ENCODE data around the gene SAT2. TPM values are rescaled to one million over a fixed set of nuclear protein-coding genes. Genes with fewer than 3 reads are reported as not detected.

SAT2 gene
- total RNA-seq, 2 experiments from 2014 or later: 15.9 to 22.2 TPM

DNA sequence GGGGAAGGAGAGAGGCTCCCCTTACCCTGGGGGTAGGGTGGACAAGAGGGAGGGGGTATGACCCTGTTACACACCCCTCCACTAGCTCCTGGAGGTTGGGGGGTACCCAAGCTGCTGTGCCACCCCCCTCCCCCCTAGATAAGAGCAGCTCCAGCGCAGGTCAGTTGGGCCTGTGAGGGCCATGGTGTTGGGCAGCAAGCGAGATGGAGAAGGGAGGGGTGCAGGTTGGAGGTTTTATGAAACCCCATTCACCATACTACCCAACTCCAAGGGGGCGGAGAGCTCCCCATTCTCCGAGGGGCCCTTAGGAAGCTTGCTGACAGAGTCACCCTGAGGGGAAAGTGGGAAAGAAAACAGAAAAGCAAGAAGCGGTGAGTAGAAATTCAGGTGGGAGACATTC, 36.0 kb downstream of the SAT2 start:
- no peak overlapping the region for H3K4me3 Mint-ChIP-seq
- peaks cover 5% of the 10 kb centered on the region for H3K4me1 Mint-ChIP-seq
- POLR2A ChIA-PET: no interaction called here
- ATAC-seq (no peak), DNase-seq (no peak)
- no peak overlapping the region for H3K27ac Mint-ChIP-seq
- intact Hi-C loops (cut with DNase I, micrococcal nuclease): no loop called here
- H3K9me3 Mint-ChIP-seq (ENCODE audit: low read depth): no peaks in the 10 kb centered on the region
- H3K36me3 Mint-ChIP-seq (ENCODE audit: low read depth): peaks cover 50% of the 10 kb centered on the region
- H3K27me3 Mint-ChIP-seq: no peaks in the 10 kb centered on the region
- CTCF ChIA-PET: interaction anchor here (1.3 kb wide), 1 partner anchor 31 kb away, joined by 4 read pairs; no protein-coding TSS in a partner anchor

DNA sequence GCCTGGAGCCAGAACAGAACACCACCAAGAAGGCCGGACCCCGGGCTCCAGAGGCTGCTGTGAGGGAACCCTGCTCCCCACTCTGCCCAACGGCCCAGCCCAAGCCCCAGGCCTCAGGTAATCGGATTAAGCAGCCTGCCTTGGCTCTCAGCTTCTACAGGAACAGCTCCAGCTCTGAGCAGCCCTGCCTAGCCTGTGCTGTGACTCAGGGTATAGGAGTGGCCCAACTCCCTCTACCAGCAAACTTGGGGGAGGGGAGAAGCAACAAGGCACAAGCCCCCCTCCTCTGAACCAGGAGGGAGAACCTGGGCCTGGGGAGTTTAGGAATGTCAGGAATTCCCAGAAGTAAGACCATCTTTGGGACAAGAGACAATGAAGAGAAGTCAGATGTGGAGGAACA, 36.9 kb downstream of the SAT2 start:
- Mint-ChIP-seq H3K27me3 (no peaks in the 10 kb centered on the region), H3K36me3 (ENCODE audit: low read depth) (peaks cover 47% of the 10 kb centered on the region), H3K4me3 (no peak overlapping the region), H3K9me3 (ENCODE audit: low read depth) (no peaks in the 10 kb centered on the region), H3K4me1 (peaks cover 6% of the 10 kb centered on the region), H3K27ac (no peak overlapping the region)
- DNase-seq (no peak), ATAC-seq (peak; percentile 41)
- ChIA-PET POLR2A (no interaction called here), CTCF (interaction anchor here (0.7 to 0.9 kb wide), 2 partner anchors 30 to 70 kb away, joined by 3 to 4 read pairs; no protein-coding TSS in a partner anchor)
- intact Hi-C loops (cut with DNase I, micrococcal nuclease): no loop called here

DNA sequence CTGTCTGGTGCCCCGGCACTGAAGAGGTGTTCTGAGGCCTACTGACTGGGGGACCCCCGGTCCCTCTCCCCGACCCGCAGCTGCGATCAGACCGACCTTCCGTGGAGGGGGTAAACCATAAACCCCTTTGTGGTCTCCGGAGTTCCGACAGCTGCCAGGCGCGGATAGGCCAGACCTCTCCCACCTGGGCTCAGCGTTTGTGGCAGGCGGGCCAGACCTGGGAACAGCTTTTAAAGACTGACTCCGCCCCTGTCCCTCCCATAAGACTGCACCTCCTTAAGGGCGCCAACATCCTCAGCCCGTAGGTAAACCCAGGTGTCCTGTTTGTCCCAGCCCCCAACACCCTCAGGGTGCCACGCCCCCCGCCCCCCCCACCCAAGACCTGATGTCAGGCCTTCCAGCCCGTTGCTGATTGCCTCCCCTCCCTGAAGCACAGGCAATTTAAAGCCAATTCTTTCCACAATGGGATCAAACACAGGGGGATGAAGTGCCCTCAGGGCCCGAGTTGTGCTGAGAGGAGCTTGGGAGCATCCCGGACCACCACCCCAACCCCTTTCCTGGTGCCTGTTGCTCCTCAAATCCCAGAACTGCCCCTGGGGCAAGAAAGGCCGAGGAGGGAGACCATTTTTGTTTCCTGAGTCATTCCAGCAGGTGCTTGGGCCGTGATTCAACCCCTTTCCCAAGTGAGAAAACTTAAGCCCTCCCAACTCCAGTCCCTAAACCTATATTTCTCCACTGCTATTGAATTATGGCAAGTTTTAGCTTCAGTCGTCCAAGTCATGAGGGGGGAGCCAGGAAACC, 37.5 kb downstream of the SAT2 start, which contains the start of gene SOX15:
Gene SOX15, minus strand, starts transcription at position 204 of the 801 bp plus-strand sequence. CDS start 418 bp downstream, outside the sequence.
- no peaks in the 10 kb centered on the region for H3K9me3 Mint-ChIP-seq (ENCODE audit: low read depth)
- POLR2A ChIA-PET: interaction anchor here (0.5 to 1.7 kb wide), 7 partner anchors 10 to 97 kb away, joined by 3 to 10 read pairs (median 4); partner anchors contain the start of genes CD68 and TP53
- ATAC-seq: no peak
- no peak within 1 kb of the TSS for H3K4me3 Mint-ChIP-seq
- H3K27me3 Mint-ChIP-seq: no peaks in the 10 kb centered on the region
- H3K4me1 Mint-ChIP-seq: peaks cover 9% of the 10 kb centered on the region
- peaks cover 43% of the 10 kb centered on the region for H3K36me3 Mint-ChIP-seq (ENCODE audit: low read depth)
- CTCF ChIA-PET: interaction anchor here (0.6 to 2.3 kb wide), 22 partner anchors 11 to 286 kb away, joined by 3 to 12 read pairs (median 4); partner anchors contain the start of genes CD68, CHRNB1, FXR2 and TMEM95
- no peak within 1 kb of the TSS for H3K27ac Mint-ChIP-seq
- no peak for DNase-seq
- intact Hi-C loops (cut with DNase I, micrococcal nuclease): loop anchor here in 1 of 2 experiments (1.0 to 2.0 kb wide), 4 partner anchors 67 to 310 kb away; no protein-coding TSS in a partner anchor

DNA sequence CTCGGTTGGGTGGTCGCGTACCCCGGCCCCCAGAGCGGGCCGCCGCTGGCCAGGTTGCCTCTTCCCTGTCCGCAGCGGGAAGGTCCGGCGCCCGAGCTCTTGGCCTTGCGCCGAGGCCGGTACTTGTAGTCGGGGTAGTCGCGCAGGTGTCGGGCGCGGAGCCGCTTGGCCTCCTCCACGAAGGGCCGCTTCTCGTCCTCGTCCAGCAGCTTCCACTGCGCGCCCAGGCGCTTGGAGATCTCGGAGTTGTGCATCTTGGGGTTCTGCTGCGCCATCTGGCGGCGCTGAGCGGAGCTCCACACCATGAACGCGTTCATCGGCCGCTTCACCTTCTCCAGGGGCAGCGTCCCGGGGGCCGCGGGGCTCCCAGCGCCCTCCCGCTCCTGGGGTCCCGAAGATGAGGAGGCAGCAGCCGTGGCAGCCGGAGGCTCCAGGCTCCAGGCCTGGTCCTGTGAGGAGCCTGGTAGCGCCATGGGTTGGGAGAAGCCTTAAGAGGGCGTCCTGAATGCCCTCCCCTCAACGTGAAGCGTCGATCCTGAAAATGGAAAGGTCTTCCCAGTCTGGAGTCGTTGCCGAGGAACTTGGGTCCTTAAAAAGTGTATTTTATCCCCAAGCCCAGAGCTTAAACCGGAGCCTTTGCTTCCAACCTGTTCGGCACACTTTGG, 38.3 kb downstream of the SAT2 start:
- H3K27me3 Mint-ChIP-seq: no peaks in the 10 kb centered on the region
- DNase-seq (peak; percentile 85), ATAC-seq (peak; percentile 86)
- no peaks in the 10 kb centered on the region for H3K9me3 Mint-ChIP-seq (ENCODE audit: low read depth)
- H3K4me1 Mint-ChIP-seq: peaks cover 16% of the 10 kb centered on the region
- no peak overlapping the region for H3K27ac Mint-ChIP-seq
- no peak overlapping the region for H3K4me3 Mint-ChIP-seq
- peaks cover 44% of the 10 kb centered on the region for H3K36me3 Mint-ChIP-seq (ENCODE audit: low read depth)
- POLR2A ChIA-PET: interaction anchor here (0.5 to 1.7 kb wide), 6 partner anchors 29 to 98 kb away, joined by 3 to 10 read pairs (median 4); partner anchors contain the start of gene TP53
- CTCF ChIA-PET: interaction anchor here (0.5 to 2.3 kb wide), 24 partner anchors 9 to 291 kb away, joined by 3 to 12 read pairs (median 4); partner anchors contain the start of genes CD68, CHRNB1, FXR2 and TMEM95
- intact Hi-C loops (cut with DNase I, micrococcal nuclease): loop anchor here in 1 of 2 experiments (1.0 to 2.0 kb wide), 4 partner anchors 67 to 309 kb away; no protein-coding TSS in a partner anchor

DNA sequence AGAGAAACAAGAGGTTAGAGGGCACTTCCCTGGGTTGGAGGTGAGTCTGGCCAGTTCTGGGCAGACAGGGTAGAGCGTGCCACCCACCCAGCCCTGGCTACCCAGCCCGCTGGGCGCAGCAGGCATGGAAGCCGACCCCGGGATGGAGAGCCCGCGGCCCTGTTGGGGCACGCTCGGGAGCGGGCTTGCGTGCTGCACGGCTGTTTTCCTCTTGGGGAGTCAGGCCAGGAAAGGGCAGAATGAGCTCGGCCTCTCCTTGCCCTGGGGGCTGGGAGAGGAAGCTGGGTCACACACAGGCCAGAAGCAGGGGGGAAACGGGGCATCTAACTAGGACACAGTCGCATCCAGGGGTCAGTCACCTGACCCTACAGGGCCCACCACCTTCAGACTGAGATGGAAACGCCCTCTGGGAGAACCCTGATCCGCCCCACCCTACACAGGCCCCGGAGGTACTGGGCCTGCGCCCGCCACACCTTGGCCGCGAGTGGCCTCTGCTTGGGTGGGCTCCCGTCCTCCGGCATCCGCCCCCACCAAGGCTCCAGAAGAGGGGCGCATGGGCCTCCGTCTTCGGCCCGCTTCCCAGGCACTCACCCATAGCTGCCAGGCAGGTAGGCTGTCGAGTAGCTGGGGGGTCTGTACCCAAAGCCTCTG, 38.9 kb downstream of the SAT2 start:
- POLR2A ChIA-PET: interaction anchor here (0.6 to 1.7 kb wide), 4 partner anchors 12 to 99 kb away, joined by 3 to 5 read pairs (median 4); partner anchors contain the start of gene TP53
- Mint-ChIP-seq H3K27me3 (no peaks in the 10 kb centered on the region), H3K27ac (no peak overlapping the region), H3K4me1 (peaks cover 16% of the 10 kb centered on the region), H3K9me3 (ENCODE audit: low read depth) (no peaks in the 10 kb centered on the region), H3K4me3 (no peak overlapping the region), H3K36me3 (ENCODE audit: low read depth) (peaks cover 41% of the 10 kb centered on the region)
- DNase-seq (no peak), ATAC-seq (no peak)
- intact Hi-C loops (cut with DNase I, micrococcal nuclease): loop anchor here in 1 of 2 experiments (1.0 to 2.0 kb wide), 4 partner anchors 66 to 308 kb away; no protein-coding TSS in a partner anchor
- CTCF ChIA-PET: interaction anchor here (0.5 to 2.3 kb wide), 19 partner anchors 9 to 291 kb away, joined by 3 to 12 read pairs (median 4); partner anchors contain the start of genes CD68, CHRNB1, FXR2 and TMEM95

GRCh38 chr17:7587420-7588151, 40.0 kb downstream of the SAT2 start:
- Mint-ChIP-seq H3K4me1 (peaks cover 21% of the 10 kb centered on the region), H3K4me3 (no peak overlapping the region), H3K27ac (no peak overlapping the region), H3K36me3 (ENCODE audit: low read depth) (peaks cover 34% of the 10 kb centered on the region), H3K9me3 (ENCODE audit: low read depth) (no peaks in the 10 kb centered on the region), H3K27me3 (no peaks in the 10 kb centered on the region)
- DNase-seq: no peak
- POLR2A ChIA-PET: interaction anchor here (1.2 kb wide), 1 partner anchor 99 kb away, joined by 3 read pairs; no protein-coding TSS in a partner anchor
- ATAC-seq: no peak
- CTCF ChIA-PET: interaction anchor here (1.2 to 2.3 kb wide), 4 partner anchors 12 to 151 kb away, joined by 5 to 9 read pairs (median 6); partner anchors contain the start of genes TP53 and WRAP53
- intact Hi-C loops (cut with DNase I, micrococcal nuclease): loop anchor here in 1 of 2 experiments (2.0 kb wide), 2 partner anchors 65 to 73 kb away; no protein-coding TSS in a partner anchor

DNA sequence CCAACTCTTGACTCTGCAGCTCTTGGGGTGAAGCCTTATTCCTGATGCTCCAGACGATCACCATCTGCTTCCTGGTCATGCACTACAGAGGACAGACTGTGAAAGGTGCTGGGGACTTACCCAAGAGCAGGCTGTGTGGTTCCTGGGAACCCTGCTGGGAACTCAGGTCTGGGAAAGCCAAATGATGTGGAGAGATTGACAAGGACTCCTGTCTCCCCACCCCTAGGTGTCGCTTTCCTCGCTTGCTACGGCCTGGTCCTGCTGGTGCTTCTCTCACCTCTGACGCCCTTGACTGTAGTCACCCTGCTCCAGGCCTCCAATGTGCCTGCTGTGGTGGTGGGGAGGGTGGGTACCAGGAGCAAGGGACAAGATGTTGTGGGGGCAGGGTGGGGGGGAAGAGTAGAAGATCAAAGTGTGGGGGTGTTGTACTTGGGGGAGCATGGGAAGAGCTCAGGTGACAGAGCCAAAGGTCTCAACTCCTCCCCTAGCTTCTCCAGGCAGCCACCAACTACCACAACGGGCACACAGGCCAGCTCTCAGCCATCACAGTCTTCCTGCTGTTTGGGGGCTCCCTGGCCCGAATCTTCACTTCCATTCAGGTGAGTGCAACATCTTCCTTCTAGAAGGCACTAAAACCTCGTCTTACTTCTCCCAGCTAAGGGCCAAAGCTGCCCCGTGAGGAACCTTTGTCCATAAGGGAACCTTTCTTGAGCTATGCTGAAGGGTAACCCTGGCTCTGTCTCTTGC, 40.8 kb downstream of the SAT2 start:
- Mint-ChIP-seq H3K36me3 (ENCODE audit: low read depth) (peaks cover 34% of the 10 kb centered on the region), H3K4me3 (no peak overlapping the region), H3K27me3 (no peaks in the 10 kb centered on the region), H3K9me3 (ENCODE audit: low read depth) (no peaks in the 10 kb centered on the region), H3K27ac (no peak overlapping the region), H3K4me1 (peaks cover 28% of the 10 kb centered on the region)
- ChIA-PET POLR2A (interaction anchor here (1.2 kb wide), 1 partner anchor 100 kb away, joined by 3 read pairs; no protein-coding TSS in a partner anchor), CTCF (interaction anchor here (0.6 to 1.8 kb wide), 4 partner anchors 26 to 150 kb away, joined by 4 to 6 read pairs (median 6); partner anchors contain the start of genes TP53 and WRAP53)
- intact Hi-C loops (cut with DNase I, micrococcal nuclease): no loop called here
- ATAC-seq (no peak), DNase-seq (no peak)

DNA sequence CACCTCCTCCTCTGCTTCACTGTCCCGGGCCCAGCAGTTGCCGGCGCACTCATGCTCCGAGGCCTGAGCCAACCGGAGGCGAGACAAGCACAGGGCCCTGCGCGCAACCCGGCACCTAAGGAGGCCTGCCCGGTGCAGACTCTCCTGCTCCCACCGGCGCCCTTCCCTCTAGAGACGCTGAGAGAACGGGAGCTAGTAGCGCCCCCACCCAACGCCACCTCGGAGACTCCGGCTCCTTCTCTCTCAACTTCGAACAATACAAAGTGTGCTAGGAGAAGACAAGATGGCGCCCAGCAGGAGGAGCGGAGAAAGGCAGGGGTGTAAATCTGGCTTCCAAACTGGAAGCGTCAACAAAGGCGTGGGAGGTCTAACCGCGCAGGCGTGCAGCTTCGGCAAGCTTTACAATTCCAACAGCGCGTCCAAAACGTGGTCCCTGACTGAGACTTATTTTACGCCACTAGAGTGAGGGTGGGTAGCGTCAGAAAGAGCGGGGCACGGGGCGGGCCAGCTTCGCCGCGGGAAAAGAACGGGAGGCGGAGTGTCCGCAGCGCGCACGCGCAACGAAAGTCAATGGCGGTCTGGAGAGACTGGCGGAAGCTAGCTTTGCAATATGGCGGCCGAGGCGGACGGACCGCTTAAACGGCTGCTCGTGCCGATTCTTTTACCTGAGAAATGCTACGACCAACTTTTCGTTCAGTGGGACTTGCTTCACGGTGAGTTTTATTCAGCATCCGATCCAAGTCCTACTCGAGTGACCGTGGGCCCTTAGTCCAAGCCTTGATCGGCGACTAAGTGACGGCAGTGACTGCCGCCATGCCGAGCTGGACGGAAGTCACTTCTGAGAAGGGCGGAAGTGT, 44.1 kb downstream of the SAT2 start, which contains the start of gene MPDU1:
Gene MPDU1, plus strand, starts transcription at position 600 of the 857 bp plus-strand sequence. Its CDS starts 11 bp downstream, at position 611.
- H3K36me3 Mint-ChIP-seq (ENCODE audit: low read depth): peaks cover 43% of the 10 kb centered on the region
- intact Hi-C loops (cut with DNase I, micrococcal nuclease): loop anchor here (1.0 to 5.0 kb wide), 12 partner anchors 11 to 349 kb away; partner anchors contain the start of genes FXR2 (in 2 of the 2), CNTROB (in 1 of the 2), NAA38 (in 1 of the 2) and POLR2A (in 1 of the 2)
- CTCF ChIA-PET: interaction anchor here (0.8 to 3.4 kb wide), 9 partner anchors 9 to 232 kb away, joined by 3 to 30 read pairs (median 7); partner anchors contain the start of genes FXR2, SENP3, TMEM102 and TP53

More for the DNA sequence above, 44.1 kb downstream of the SAT2 start, which contains the start of gene MPDU1:
- Mint-ChIP-seq H3K4me1 (peaks cover 56% of the 10 kb centered on the region), H3K27ac (peak within 1 kb of the TSS; percentile 100), H3K9me3 (ENCODE audit: low read depth) (no peaks in the 10 kb centered on the region), H3K27me3 (no peaks in the 10 kb centered on the region), H3K4me3 (peak within 1 kb of the TSS; percentile 82)
- DNase-seq (peak; percentile 98), ATAC-seq (peak; percentile 77)
- POLR2A ChIA-PET: interaction anchor here (0.5 to 3.0 kb wide), 15 partner anchors 8 to 420 kb away, joined by 3 to 43 read pairs (median 5); partner anchors contain the start of genes FXR2, POLR2A, TMEM102 and TP53
